Measurements from ENCODE around the gene C16orf89. TPM values are rescaled to one million over a fixed set of nuclear protein-coding genes. Genes with fewer than 3 reads are reported as not detected.

The C16orf89 gene
- total RNA-seq, 1 experiment from 2014 or later = not detected

DNA sequence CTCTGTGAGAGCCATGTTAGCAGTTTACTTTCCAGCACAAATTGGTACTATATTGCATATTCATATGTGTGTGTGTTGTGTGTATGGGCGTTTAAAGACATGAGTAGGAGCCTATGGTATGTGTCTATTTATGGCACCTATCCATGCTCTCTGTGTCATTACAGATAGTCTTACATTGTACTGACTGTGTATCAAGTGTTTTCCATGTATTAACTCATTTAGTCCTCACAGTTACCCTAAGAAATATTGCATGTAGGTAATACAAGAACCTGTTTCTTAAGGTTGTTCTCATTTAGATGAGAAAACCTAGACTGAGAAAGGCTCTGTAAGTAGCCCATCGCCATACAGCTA lies 7.5 kb upstream of the C16orf89 start:
- CTCF ChIA-PET = no interaction called here
- H3K4me3 Mint-ChIP-seq (ENCODE audit: unreplicated experiment) = peak overlapping the region; percentile 96
- no peak overlapping the region for H3K27ac Mint-ChIP-seq (ENCODE audit: unreplicated experiment)
- Histone ChIP-seq H3K36me3 (ENCODE audit: control insufficient read depth, insufficient read depth, low read length) (peaks cover 3% of the 10 kb centered on the region; the same call in 1 of the 2 replicates), H3K9me3 (peaks cover 3% of the 10 kb centered on the region; the same call in 1 of the 2 replicates), H3K4me3 (ENCODE audit: low read depth, low read length) (no peak overlapping the region), H3K27me3 (replicated peaks; ENCODE audit: control insufficient read depth, insufficient read depth, low read length) (no peaks in the 10 kb centered on the region), H3K4me1 (peaks cover 7% of the 10 kb centered on the region; the same call in 1 of the 2 replicates)
- no peaks in the 10 kb centered on the region for H3K4me1 Mint-ChIP-seq (ENCODE audit: low read depth, unreplicated experiment)
- BruUV-seq (replicated peaks) = no TSS peak
- H3K27me3 Mint-ChIP-seq (ENCODE audit: insufficient read depth, unreplicated experiment) = no peaks in the 10 kb centered on the region
- no peaks in the 10 kb centered on the region for H3K9me3 Mint-ChIP-seq (ENCODE audit: unreplicated experiment)
- H3K36me3 Mint-ChIP-seq (ENCODE audit: insufficient read depth, unreplicated experiment) = peaks cover 25% of the 10 kb centered on the region
- no peak for DNase-seq
- intact Hi-C loops (cut with micrococcal nuclease; ENCODE audit: unreplicated experiment) = loop anchor here (5.0 kb wide), 1 partner anchor 36 kb away; no protein-coding TSS in a partner anchor
- POLR2A ChIA-PET = no interaction called here
- TF ChIP-seq CTCF (IDR thresholded peaks at IDR 0.05; ENCODE audit: insufficient read depth in 1 of 2, low read depth in 1 of 2, low read length in 1 of 2, severe bottlenecking in 1 of 2, unreplicated experiment in 1 of 2) = no peak

GRCh38 chr16:5072334-5073278 lies 6.8 kb upstream of the C16orf89 start:
- no peaks in the 10 kb centered on the region for H3K9me3 Mint-ChIP-seq (ENCODE audit: unreplicated experiment)
- DNase-seq = no peak
- H3K4me1 ChIP-seq = peaks cover 7% of the 10 kb centered on the region; the same call in 1 of the 2 replicates
- ChIA-PET POLR2A (interaction anchor here (0.5 kb wide), 1 partner anchor 26 kb away, joined by 3 read pairs; no protein-coding TSS in a partner anchor), CTCF (no interaction called here)
- peak overlapping the region; percentile 67 for H3K4me3 ChIP-seq (ENCODE audit: low read depth, low read length)
- H3K27me3 Mint-ChIP-seq (ENCODE audit: insufficient read depth, unreplicated experiment) = no peaks in the 10 kb centered on the region
- H3K4me1 Mint-ChIP-seq (ENCODE audit: low read depth, unreplicated experiment) = no peaks in the 10 kb centered on the region
- no peak for TF ChIP-seq CTCF (IDR thresholded peaks at IDR 0.05; ENCODE audit: insufficient read depth in 1 of 2, low read depth in 1 of 2, low read length in 1 of 2, severe bottlenecking in 1 of 2, unreplicated experiment in 1 of 2)
- peaks cover 3% of the 10 kb centered on the region; the same call in 1 of the 2 replicates for H3K36me3 ChIP-seq (ENCODE audit: control insufficient read depth, insufficient read depth, low read length)
- peak overlapping the region; percentile 89 for H3K27ac Mint-ChIP-seq (ENCODE audit: unreplicated experiment)
- H3K27me3 ChIP-seq (replicated peaks; ENCODE audit: control insufficient read depth, insufficient read depth, low read length) = no peaks in the 10 kb centered on the region
- peaks cover 3% of the 10 kb centered on the region; the same call in 1 of the 2 replicates for H3K9me3 ChIP-seq
- TSS peak; percentile 36 for BruUV-seq (replicated peaks)
- peak overlapping the region; percentile 96 for H3K4me3 Mint-ChIP-seq (ENCODE audit: unreplicated experiment)
- H3K36me3 Mint-ChIP-seq (ENCODE audit: insufficient read depth, unreplicated experiment) = peaks cover 19% of the 10 kb centered on the region
- intact Hi-C loops (cut with micrococcal nuclease; ENCODE audit: unreplicated experiment) = loop anchor here (5.0 kb wide), 1 partner anchor 35 kb away; no protein-coding TSS in a partner anchor

- CTCF ChIA-PET = no interaction called here
Observed at GRCh38 chr16:5071681-5072333, 6.1 kb upstream of the C16orf89 start, which contains the start of gene ALG1. TSS of gene ALG1 (plus strand) at chr16:5071843. CDS start at chr16:5071850, 7 bp downstream.

More at GRCh38 chr16:5071681-5072333, 6.1 kb upstream of the C16orf89 start, which contains the start of gene ALG1:
- Histone ChIP-seq H3K27me3 (replicated peaks; ENCODE audit: control insufficient read depth, insufficient read depth, low read length) (no peaks in the 10 kb centered on the region), H3K36me3 (ENCODE audit: control insufficient read depth, insufficient read depth, low read length) (peaks cover 3% of the 10 kb centered on the region; the same call in 1 of the 2 replicates), H3K9me3 (peaks cover 3% of the 10 kb centered on the region; the same call in 1 of the 2 replicates), H3K4me1 (peaks cover 7% of the 10 kb centered on the region; the same call in 1 of the 2 replicates), H3K4me3 (ENCODE audit: low read depth, low read length) (peak within 1 kb of the TSS; percentile 67)
- Mint-ChIP-seq H3K27ac (ENCODE audit: unreplicated experiment) (peak within 1 kb of the TSS; percentile 89), H3K36me3 (ENCODE audit: insufficient read depth, unreplicated experiment) (peaks cover 19% of the 10 kb centered on the region), H3K4me1 (ENCODE audit: low read depth, unreplicated experiment) (no peaks in the 10 kb centered on the region), H3K4me3 (ENCODE audit: unreplicated experiment) (peak within 1 kb of the TSS; percentile 96), H3K9me3 (ENCODE audit: unreplicated experiment) (no peaks in the 10 kb centered on the region), H3K27me3 (ENCODE audit: insufficient read depth, unreplicated experiment) (peaks cover 3% of the 10 kb centered on the region)
- TF ChIP-seq CTCF (IDR thresholded peaks at IDR 0.05; ENCODE audit: insufficient read depth in 1 of 2, low read depth in 1 of 2, low read length in 1 of 2, severe bottlenecking in 1 of 2, unreplicated experiment in 1 of 2) = no peak
- intact Hi-C loops (cut with micrococcal nuclease; ENCODE audit: unreplicated experiment) = loop anchor here (5.0 kb wide), 1 partner anchor 35 kb away; no protein-coding TSS in a partner anchor
- POLR2A ChIA-PET = no interaction called here
- peak; percentile 85 to 90 for DNase-seq
- no TSS peak for BruUV-seq (replicated peaks)
